Measurements from ENCODE around the gene PDGFA.

DNA sequence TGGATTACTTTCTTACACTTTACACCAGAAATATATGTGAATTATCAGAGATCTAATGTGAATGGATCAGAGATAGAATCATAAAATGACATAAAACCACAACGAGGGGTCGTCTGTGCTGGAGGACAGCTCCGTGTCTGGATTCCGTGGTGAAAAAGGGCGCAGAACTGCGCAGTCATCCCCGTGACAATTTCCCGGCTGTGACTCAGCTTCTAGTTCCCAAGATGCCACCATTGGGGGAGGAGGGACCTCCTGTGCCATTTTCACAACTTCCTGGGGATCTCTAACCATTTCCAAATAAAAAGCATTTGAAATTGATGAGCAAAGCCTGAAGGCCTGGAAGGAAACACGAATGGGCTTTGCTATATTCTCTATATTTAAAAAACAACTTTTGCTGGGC is 72.1 kb downstream of the PDGFA start:
- TF ChIP-seq EP300 (IDR thresholded peaks at IDR 0.05; ENCODE audit: borderline replicate concordance): no peak
- TF ChIP-seq FOXM1 (IDR thresholded peaks at IDR 0.05; ENCODE audit: borderline replicate concordance, low read depth): no peak
- no peak for TF ChIP-seq TAF1 (IDR thresholded peaks at IDR 0.05; ENCODE audit: low read depth)
- no peak for TF ChIP-seq NFIC (IDR thresholded peaks at IDR 0.05)
- no peak for TF ChIP-seq YY1 (IDR thresholded peaks at IDR 0.05; ENCODE audit: low read depth)
- no peak for TF ChIP-seq TCF12 (IDR thresholded peaks at IDR 0.05; ENCODE audit: low read depth)
- TF ChIP-seq CEBPB (IDR thresholded peaks at IDR 0.05): no peak
- TF ChIP-seq USF1 (IDR thresholded peaks at IDR 0.05): no peak
- no peak for TF ChIP-seq REST (IDR thresholded peaks at IDR 0.05; ENCODE audit: low read depth)
- TF ChIP-seq TEAD4 (IDR thresholded peaks at IDR 0.05): no peak
- TF ChIP-seq, protein P1, sequence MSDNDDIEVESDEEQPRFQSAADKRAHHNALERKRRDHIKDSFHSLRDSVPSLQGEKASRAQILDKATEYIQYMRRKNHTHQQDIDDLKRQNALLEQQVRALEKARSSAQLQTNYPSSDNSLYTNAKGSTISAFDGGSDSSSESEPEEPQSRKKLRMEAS (IDR thresholded peaks at IDR 0.05): no peak

Measured in Ishikawa (cell line).